ENCODE measurements around the gene PLA2G4A.

PLA2G4A gene

GRCh38 chr1:187018291-187018690, 189.5 kb downstream of the PLA2G4A start:
- TF ChIP-seq, protein P1, sequence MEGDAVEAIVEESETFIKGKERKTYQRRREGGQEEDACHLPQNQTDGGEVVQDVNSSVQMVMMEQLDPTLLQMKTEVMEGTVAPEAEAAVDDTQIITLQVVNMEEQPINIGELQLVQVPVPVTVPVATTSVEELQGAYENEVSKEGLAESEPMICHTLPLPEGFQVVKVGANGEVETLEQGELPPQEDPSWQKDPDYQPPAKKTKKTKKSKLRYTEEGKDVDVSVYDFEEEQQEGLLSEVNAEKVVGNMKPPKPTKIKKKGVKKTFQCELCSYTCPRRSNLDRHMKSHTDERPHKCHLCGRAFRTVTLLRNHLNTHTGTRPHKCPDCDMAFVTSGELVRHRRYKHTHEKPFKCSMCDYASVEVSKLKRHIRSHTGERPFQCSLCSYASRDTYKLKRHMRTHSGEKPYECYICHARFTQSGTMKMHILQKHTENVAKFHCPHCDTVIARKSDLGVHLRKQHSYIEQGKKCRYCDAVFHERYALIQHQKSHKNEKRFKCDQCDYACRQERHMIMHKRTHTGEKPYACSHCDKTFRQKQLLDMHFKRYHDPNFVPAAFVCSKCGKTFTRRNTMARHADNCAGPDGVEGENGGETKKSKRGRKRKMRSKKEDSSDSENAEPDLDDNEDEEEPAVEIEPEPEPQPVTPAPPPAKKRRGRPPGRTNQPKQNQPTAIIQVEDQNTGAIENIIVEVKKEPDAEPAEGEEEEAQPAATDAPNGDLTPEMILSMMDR (IDR thresholded peaks at IDR 0.05; ENCODE audit: extremely low read depth, missing control alignments): no peak
- DNase-seq (ENCODE audit: low spot score): no peak

- TF ChIP-seq, protein P1 (IDR thresholded peaks at IDR 0.05; ENCODE audit: extremely low read depth, missing control alignments): no peak
- no peak for DNase-seq (ENCODE audit: low spot score)
These were observed 198.5 kb downstream of the PLA2G4A start for GRCh38 chr1:187027253-187027652.

DNA sequence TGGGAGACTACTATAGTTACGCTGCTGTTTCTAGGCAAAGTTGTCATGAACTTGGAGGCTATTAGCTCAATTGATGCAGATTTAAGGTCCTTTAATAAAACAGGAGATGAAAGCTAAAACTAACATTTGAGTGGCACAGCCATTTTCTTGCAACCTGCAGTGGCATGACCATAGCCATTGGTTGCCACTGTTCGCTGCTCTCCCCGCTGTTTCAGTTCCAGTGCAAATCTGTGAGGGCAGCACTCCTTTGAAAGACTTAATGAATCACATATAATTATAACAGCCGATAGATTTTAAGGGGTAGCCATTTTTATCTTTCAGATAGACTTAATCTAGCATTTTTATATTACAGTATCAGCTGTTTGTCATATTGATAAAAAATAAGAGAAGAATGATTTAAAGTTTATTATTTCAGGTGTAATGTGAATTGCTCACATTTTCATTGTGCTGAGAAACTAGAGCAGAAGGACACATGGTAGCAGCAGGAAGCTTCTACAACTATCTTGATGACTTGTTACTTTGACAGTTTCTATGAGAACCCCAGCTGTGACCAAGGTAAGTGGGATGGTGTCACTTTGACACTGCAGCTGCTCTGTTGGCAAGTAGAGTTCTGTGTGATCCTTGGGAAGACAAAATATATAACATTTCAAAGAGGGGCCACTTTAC, 203.7 kb downstream of the PLA2G4A start:
- DNase-seq (ENCODE audit: low spot score): no peak
- TF ChIP-seq, protein P1 (IDR thresholded peaks at IDR 0.05; ENCODE audit: extremely low read depth, missing control alignments): no peak

DNA sequence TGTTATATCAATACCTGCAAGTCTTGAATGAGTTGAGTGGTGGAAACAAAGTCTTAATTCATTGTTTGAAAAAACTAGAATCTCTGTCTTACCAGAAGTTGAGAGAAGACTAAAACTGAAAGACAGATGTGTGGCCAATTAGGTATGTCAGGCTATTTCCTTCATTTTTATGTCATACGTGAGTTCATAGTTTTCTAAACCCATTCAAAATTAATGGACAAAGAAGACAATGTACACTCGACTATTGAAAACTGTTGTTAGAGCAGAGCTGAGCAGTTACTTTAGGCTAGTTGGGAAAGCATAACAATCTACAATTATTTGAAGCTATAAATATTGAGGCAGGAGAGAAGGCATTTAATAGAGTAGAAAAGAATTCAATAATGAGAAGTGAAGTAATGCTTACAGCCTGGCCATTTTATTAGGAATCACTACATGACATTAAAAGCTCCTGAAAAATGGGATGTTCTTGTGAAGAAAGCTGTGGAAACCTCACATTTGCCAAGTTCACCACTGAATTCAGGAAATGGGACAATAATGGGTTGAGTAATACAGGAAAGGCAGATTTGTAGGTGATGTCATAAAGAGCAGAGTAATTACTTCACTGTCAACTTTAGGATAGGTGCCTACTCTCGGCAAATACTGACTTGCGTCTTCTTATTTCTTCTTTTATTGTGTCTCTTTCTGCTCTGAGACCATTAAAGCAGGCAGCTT, 204.4 kb downstream of the PLA2G4A start:
- no peak for DNase-seq (ENCODE audit: low spot score)
- TF ChIP-seq, protein P1 (IDR thresholded peaks at IDR 0.05; ENCODE audit: extremely low read depth, missing control alignments): no peak

DNA sequence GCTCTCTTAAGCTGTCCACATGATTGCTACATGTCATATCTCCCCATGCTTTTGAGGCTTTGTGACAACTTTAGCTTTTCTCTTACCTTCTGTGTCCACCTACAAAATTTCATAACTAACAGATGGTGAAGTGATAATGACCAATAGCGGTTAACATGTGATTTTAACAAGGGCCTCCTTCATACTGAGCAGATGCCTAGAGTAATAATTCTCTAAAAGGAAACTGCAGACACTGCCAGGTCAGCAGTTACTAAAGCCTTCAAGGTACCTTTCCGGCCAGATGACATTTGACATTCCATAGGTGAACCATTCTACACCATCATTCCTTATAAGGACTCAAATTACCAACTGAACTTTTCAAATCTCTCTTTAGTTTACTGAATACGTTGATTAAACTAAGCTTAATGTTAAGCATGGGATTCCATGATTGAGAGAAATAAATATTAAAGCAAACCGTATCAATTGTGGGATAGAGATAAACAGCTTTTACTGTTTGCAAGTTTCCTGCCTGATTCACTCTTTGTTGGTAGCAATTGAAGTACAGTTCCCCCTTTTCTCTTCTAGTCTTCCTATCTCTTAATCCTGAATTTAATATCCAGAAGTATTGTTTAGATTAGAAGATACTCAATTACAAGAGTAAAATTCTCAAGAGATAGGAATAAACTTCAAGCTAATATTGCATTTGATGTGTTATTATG, 205.1 kb downstream of the PLA2G4A start:
- DNase-seq (ENCODE audit: low spot score): no peak
- TF ChIP-seq, protein P1 (IDR thresholded peaks at IDR 0.05; ENCODE audit: extremely low read depth, missing control alignments): no peak

- TF ChIP-seq, protein P1 (IDR thresholded peaks at IDR 0.05; ENCODE audit: extremely low read depth, missing control alignments): no peak
- no peak for DNase-seq (ENCODE audit: low spot score)
These were observed 205.8 kb downstream of the PLA2G4A start for GRCh38 chr1:187034501-187034900.

DNA sequence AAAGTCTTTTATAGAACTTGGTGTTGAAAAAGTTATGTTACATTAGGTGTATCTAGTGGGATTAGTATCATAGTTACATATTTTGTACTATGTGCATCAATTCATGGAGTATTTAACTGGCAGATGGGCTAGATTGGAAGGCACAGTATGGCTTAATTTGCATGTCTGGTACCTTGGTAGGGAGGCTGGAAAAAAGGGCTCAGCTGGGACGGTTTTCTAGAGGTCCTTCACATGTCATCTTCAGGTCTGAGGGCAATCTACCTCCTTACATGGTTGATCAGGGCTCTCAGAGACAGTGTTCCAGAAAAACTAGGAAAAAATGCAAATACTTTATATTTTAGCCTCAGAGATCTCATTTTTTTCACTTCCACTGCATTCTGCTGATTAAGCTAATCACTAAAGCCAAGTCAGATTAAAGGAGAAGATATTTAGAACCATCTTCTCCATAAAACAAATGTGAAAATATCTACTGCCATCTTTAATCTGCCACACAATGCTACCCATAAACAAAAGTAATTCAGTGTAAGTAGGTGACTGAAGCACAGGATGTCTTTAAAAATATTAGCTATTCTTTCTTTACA, 209.3 kb downstream of the PLA2G4A start:
- TF ChIP-seq, protein P1 (IDR thresholded peaks at IDR 0.05; ENCODE audit: extremely low read depth, missing control alignments): no peak

More for the DNA sequence above, 209.3 kb downstream of the PLA2G4A start:
- DNase-seq (ENCODE audit: low spot score): no peak

Data from GM20000 (cell line).